ENCODE data around the gene FXYD1.

Gene FXYD1

GRCh38 chr19:35165200-35166058, 26.8 kb downstream of the FXYD1 start:
- DNase-seq: no peak

- DNase-seq: no peak
These were observed 27.8 kb downstream of the FXYD1 start for GRCh38 chr19:35166100-35167063.

- DNase-seq: no peak
These were observed 28.9 kb downstream of the FXYD1 start for GRCh38 chr19:35167251-35168119.

- no peak for DNase-seq
These were observed 29.6 kb downstream of the FXYD1 start for GRCh38 chr19:35168196-35168595.

- no peak for DNase-seq
These were observed 30.8 kb downstream of the FXYD1 start for GRCh38 chr19:35169221-35169995.

- DNase-seq: no peak
These were observed 31.9 kb downstream of the FXYD1 start for GRCh38 chr19:35170359-35171061.

GRCh38 chr19:35171730-35172129, 33.1 kb downstream of the FXYD1 start:
- DNase-seq: no peak

- no peak for DNase-seq
These were observed 35.6 kb downstream of the FXYD1 start for GRCh38 chr19:35174226-35174625.

- DNase-seq: no peak
These were observed 37.6 kb downstream of the FXYD1 start for GRCh38 chr19:35176181-35176570.

- DNase-seq: no peak
These were observed 39.0 kb downstream of the FXYD1 start for GRCh38 chr19:35177377-35178274.

- no peak for DNase-seq
These were observed 40.1 kb downstream of the FXYD1 start for GRCh38 chr19:35178701-35179100.

GRCh38 chr19:35179830-35180229, 41.2 kb downstream of the FXYD1 start:
- no peak for DNase-seq

- DNase-seq: no peak
These were observed 42.8 kb downstream of the FXYD1 start for GRCh38 chr19:35181387-35181786.

GRCh38 chr19:35184267-35184666, 45.6 kb downstream of the FXYD1 start:
- DNase-seq: no peak

GRCh38 chr19:35184884-35185283, 46.3 kb downstream of the FXYD1 start:
- DNase-seq: no peak

Data from fibroblast of skin of abdomen (primary cell).